ENCODE data around the gene PCDH9. TPM values are rescaled to one million over a fixed set of nuclear protein-coding genes. Genes with fewer than 3 reads are reported as not detected.

The PCDH9 gene
- total and polyA plus RNA-seq, 2 of the 13 experiments (the other 11 are each of a cell fraction or from before 2014, with no cell fraction given): 0.09 TPM; not detected in 1

DNA sequence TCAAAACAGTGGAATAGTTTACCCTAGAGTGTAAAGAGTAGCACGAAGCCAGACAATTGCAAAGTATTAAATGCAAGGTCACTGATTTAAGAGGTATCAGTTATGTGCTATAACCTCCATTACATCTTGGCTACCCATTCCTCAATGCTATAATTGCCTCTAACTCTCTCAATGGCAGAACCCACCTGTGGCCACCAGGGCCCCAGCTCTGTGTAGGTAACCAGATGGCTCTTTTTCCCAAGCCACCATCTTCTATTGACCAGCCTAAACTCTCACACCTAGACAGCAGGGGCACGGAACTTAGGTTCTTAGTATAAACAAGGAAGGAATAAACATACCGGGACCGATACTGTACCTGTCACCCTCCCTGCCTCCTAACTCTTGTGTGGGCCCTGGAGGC is 277.6 kb downstream of the PCDH9 start (continued):
- no peak for TF ChIP-seq EZH2 (conservative IDR thresholded peaks at IDR 0.05; ENCODE audit: low read depth, low read length)
- no peak for TF ChIP-seq ZFY (CRISPR knock-in tag; IDR thresholded peaks at IDR 0.05)
- TF ChIP-seq AGO1 (IDR thresholded peaks at IDR 0.05; ENCODE audit: low read depth, low read length, poor library complexity, severe bottlenecking): no peak

DNA sequence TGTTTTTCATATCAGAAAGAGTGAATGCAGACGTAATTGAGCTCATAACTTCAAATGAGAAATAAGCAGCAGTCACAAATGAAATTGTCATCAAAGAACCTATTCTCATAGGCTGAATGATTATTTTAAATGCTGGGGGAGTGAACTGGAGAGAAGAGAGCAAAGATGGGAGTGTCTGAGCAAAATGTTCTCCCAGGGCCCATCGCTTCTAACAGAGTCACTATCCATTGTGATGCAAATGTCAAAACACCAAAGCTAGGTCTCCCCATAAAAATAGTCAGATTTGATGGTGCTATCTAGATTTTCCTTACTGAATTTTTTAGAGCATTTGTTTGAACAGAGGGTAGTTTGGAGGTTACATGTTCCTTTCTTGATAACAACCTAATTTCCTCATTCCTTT is 278.7 kb downstream of the PCDH9 start:
- no peak overlapping the region for H3K4me3 ChIP-seq (replicated peaks in 1 of 3; ENCODE audit: insufficient read depth in 1 of 3, low read depth in 2 of 3, low read length in 3 of 3)
- H3K27ac ChIP-seq (ENCODE audit: extremely low read length, insufficient read depth, low read length): no peak overlapping the region
- WGBS (ENCODE audit: low lambda C conversion rate): 11% methylated on average over 2 of the region's 2 CpGs
- no peaks in the 10 kb centered on the region for H3K36me3 ChIP-seq (replicated peaks in 1 of 2; ENCODE audit: control insufficient read depth in 1 of 2, insufficient read depth in 2 of 2, low read length in 2 of 2)
- no peak for FAIRE-seq
- in situ Hi-C loops (cut with HindIII; ENCODE audit: extremely low pct_ligation_motif_present, low pct_unique_long_range_greater_than_20kb): no loop called here
- DNase-seq (ENCODE audit: low spot score): no peak
- no peak overlapping the region for H3K4me2 ChIP-seq (ENCODE audit: low read depth, low read length)
- intact Hi-C loops (cut with micrococcal nuclease; ENCODE audit: unreplicated experiment): no loop called here
- H3K4me1 ChIP-seq (ENCODE audit: insufficient read depth, low read length): no peaks in the 10 kb centered on the region
- BruUV-seq (replicated peaks): no TSS peak
- H3K27me3 ChIP-seq (ENCODE audit: control insufficient read depth in 1 of 2, insufficient read depth in 2 of 2, low read length in 2 of 2): no peaks in the 10 kb centered on the region
- H4K20me1 ChIP-seq (ENCODE audit: insufficient read depth, low read length): no peaks in the 10 kb centered on the region
- H3K9ac ChIP-seq (ENCODE audit: insufficient read depth, low read depth, low read length): no peak overlapping the region
- ChIA-PET POLR2A (no interaction called here), CTCF (ENCODE audit: low intra/inter-chr PET ratio, low total read pairs) (no interaction called here)
- no peaks in the 10 kb centered on the region for H3K9me3 ChIP-seq (ENCODE audit: low read length)
- TF ChIP-seq JARID2 (CRISPR knock-in tag; IDR thresholded peaks at IDR 0.05; ENCODE audit: insufficient replicate concordance) (no peak), ZNF296 (CRISPR knock-in tag; conservative IDR thresholded peaks at IDR 0.05) (no peak), ZSCAN29 (CRISPR knock-in tag; conservative IDR thresholded peaks at IDR 0.05) (no peak), ZNF143 (CRISPR knock-in tag; IDR thresholded peaks at IDR 0.05) (no peak)
- TF ChIP-seq, protein P1, sequence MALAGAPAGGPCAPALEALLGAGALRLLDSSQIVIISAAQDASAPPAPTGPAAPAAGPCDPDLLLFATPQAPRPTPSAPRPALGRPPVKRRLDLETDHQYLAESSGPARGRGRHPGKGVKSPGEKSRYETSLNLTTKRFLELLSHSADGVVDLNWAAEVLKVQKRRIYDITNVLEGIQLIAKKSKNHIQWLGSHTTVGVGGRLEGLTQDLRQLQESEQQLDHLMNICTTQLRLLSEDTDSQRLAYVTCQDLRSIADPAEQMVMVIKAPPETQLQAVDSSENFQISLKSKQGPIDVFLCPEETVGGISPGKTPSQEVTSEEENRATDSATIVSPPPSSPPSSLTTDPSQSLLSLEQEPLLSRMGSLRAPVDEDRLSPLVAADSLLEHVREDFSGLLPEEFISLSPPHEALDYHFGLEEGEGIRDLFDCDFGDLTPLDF (CRISPR knock-in tag; IDR thresholded peaks at IDR 0.05): no peak
- TF ChIP-seq, protein P2, sequence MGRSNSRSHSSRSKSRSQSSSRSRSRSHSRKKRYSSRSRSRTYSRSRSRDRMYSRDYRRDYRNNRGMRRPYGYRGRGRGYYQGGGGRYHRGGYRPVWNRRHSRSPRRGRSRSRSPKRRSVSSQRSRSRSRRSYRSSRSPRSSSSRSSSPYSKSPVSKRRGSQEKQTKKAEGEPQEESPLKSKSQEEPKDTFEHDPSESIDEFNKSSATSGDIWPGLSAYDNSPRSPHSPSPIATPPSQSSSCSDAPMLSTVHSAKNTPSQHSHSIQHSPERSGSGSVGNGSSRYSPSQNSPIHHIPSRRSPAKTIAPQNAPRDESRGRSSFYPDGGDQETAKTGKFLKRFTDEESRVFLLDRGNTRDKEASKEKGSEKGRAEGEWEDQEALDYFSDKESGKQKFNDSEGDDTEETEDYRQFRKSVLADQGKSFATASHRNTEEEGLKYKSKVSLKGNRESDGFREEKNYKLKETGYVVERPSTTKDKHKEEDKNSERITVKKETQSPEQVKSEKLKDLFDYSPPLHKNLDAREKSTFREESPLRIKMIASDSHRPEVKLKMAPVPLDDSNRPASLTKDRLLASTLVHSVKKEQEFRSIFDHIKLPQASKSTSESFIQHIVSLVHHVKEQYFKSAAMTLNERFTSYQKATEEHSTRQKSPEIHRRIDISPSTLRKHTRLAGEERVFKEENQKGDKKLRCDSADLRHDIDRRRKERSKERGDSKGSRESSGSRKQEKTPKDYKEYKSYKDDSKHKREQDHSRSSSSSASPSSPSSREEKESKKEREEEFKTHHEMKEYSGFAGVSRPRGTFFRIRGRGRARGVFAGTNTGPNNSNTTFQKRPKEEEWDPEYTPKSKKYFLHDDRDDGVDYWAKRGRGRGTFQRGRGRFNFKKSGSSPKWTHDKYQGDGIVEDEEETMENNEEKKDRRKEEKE (IDR thresholded peaks at IDR 0.05): no peak
- TF ChIP-seq, protein P3, sequence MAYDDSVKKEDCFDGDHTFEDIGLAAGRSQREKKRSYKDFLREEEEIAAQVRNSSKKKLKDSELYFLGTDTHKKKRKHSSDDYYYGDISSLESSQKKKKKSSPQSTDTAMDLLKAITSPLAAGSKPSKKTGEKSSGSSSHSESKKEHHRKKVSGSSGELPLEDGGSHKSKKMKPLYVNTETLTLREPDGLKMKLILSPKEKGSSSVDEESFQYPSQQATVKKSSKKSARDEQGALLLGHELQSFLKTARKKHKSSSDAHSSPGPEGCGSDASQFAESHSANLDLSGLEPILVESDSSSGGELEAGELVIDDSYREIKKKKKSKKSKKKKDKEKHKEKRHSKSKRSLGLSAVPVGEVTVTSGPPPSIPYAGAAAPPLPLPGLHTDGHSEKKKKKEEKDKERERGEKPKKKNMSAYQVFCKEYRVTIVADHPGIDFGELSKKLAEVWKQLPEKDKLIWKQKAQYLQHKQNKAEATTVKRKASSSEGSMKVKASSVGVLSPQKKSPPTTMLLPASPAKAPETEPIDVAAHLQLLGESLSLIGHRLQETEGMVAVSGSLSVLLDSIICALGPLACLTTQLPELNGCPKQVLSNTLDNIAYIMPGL (CRISPR knock-in tag; IDR thresholded peaks at IDR 0.05; ENCODE audit: borderline replicate concordance in 1 of 2, low read depth in 1 of 2): no peak
- TF ChIP-seq, protein P4, sequence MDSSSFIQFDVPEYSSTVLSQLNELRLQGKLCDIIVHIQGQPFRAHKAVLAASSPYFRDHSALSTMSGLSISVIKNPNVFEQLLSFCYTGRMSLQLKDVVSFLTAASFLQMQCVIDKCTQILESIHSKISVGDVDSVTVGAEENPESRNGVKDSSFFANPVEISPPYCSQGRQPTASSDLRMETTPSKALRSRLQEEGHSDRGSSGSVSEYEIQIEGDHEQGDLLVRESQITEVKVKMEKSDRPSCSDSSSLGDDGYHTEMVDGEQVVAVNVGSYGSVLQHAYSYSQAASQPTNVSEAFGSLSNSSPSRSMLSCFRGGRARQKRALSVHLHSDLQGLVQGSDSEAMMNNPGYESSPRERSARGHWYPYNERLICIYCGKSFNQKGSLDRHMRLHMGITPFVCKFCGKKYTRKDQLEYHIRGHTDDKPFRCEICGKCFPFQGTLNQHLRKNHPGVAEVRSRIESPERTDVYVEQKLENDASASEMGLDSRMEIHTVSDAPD (CRISPR knock-in tag; IDR thresholded peaks at IDR 0.05): no peak
- no peak for ATAC-seq
- H2AFZ ChIP-seq (ENCODE audit: low read length): no peak overlapping the region
- no peaks in the 10 kb centered on the region for H3K79me2 ChIP-seq (ENCODE audit: insufficient read depth, low read length)
